Measurements from ENCODE around the gene LRRFIP1. TPM values are rescaled to one million over a fixed set of nuclear protein-coding genes. Genes with fewer than 3 reads are reported as not detected.
A peak's percentile ranks its signal among the peaks of the same experiment; 100 is the strongest.

Gene LRRFIP1
- total and polyA plus RNA-seq, 9 donors, result 27.4 to 71.1 (median 56.1) TPM

DNA sequence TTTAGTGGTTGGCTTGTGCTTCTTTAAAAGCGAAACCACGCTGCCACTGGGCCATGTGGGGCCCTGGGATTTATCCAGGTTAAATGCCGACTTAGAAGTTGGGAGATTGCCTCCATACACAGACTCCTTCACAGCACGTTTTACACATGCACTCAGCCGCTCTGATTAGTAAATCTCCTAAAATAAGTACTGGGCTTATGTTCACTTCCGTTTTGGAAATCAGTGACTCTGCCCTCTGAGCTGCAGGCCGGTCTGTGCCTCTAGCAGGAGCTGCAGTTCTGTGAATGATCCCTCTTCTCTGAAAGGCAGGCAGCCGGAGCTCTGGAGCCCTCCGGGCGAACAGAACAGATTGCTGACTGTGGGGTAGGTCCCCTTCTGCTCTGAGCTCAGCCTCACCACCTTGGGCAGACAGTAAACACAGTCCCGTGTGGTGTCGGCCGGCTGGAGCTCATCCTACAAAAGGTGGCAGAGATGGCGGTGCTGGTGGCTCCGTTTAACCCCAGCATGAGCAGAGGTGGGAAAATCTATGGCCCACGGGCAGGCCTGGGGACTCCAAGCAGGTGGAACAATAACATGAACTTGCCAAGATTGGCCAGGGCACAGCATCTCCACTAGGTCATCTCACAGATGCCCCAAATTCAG lies 27.1 kb upstream of the LRRFIP1 start:
- DNase-seq, result peak; percentile 62 to 73 (median 68)
- WGBS, 3 donors, result 15 to 24% (median 22%) methylated on average over 16 of the region's 16 CpGs
- intact Hi-C loops (cut with DNase I), result loop anchor here in 1 of 4 donors (5.0 kb wide), 1 partner anchor 142 kb away; no protein-coding TSS in a partner anchor
- no peaks in the 10 kb centered on the region for H3K27me3 ChIP-seq
- H3K27ac ChIP-seq, result peak overlapping the region in 1 of 2 donors; percentile 83
- H3K36me3 ChIP-seq, result no peaks in the 10 kb centered on the region
- no peaks in the 10 kb centered on the region for H3K4me1 ChIP-seq (ENCODE audit: insufficient read depth)
- H3K9me3 ChIP-seq, result no peaks in the 10 kb centered on the region
- TF ChIP-seq, protein P1, sequence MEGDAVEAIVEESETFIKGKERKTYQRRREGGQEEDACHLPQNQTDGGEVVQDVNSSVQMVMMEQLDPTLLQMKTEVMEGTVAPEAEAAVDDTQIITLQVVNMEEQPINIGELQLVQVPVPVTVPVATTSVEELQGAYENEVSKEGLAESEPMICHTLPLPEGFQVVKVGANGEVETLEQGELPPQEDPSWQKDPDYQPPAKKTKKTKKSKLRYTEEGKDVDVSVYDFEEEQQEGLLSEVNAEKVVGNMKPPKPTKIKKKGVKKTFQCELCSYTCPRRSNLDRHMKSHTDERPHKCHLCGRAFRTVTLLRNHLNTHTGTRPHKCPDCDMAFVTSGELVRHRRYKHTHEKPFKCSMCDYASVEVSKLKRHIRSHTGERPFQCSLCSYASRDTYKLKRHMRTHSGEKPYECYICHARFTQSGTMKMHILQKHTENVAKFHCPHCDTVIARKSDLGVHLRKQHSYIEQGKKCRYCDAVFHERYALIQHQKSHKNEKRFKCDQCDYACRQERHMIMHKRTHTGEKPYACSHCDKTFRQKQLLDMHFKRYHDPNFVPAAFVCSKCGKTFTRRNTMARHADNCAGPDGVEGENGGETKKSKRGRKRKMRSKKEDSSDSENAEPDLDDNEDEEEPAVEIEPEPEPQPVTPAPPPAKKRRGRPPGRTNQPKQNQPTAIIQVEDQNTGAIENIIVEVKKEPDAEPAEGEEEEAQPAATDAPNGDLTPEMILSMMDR (IDR thresholded peaks at IDR 0.05), result peak in 2 of 3 donors; percentile 5 to 42
- TF ChIP-seq EP300 (IDR thresholded peaks at IDR 0.05), result no peak
- H3K4me3 ChIP-seq, result peak overlapping the region; percentile 21

GRCh38 chr2:237601453-237602116 lies 25.8 kb upstream of the LRRFIP1 start:
- H3K4me1 ChIP-seq (ENCODE audit: insufficient read depth), result no peaks in the 10 kb centered on the region
- H3K36me3 ChIP-seq, result no peaks in the 10 kb centered on the region
- no peak overlapping the region for H3K27ac ChIP-seq
- TF ChIP-seq, protein P1 (IDR thresholded peaks at IDR 0.05), result no peak
- TF ChIP-seq EP300 (IDR thresholded peaks at IDR 0.05), result no peak
- H3K4me3 ChIP-seq, result no peak overlapping the region
- peak in 2 of 5 donors; percentile 13 to 20 for DNase-seq
- intact Hi-C loops (cut with DNase I), result loop anchor here in 1 of 4 donors (5.0 kb wide), 1 partner anchor 141 kb away; no protein-coding TSS in a partner anchor
- H3K27me3 ChIP-seq, result no peaks in the 10 kb centered on the region
- WGBS, 3 donors, result 93 to 94% (median 93%) methylated on average over 14 of the region's 14 CpGs
- no peaks in the 10 kb centered on the region for H3K9me3 ChIP-seq

GRCh38 chr2:237602409-237602808 lies 25.0 kb upstream of the LRRFIP1 start:
- Histone ChIP-seq H3K9me3 (no peaks in the 10 kb centered on the region), H3K27ac (no peak overlapping the region), H3K36me3 (no peaks in the 10 kb centered on the region), H3K4me1 (ENCODE audit: insufficient read depth) (no peaks in the 10 kb centered on the region), H3K27me3 (no peaks in the 10 kb centered on the region), H3K4me3 (no peak overlapping the region)
- DNase-seq, result no peak
- intact Hi-C loops (cut with DNase I), result loop anchor here in 1 of 4 donors (5.0 kb wide), 1 partner anchor 140 kb away; no protein-coding TSS in a partner anchor
- TF ChIP-seq, protein P1 (IDR thresholded peaks at IDR 0.05), result no peak
- TF ChIP-seq EP300 (IDR thresholded peaks at IDR 0.05) (no peak), POLR2A (IDR thresholded peaks at IDR 0.05) (no peak)
- WGBS, 3 donors, result 87 to 90% (median 88%) methylated on average over 7 of the region's 7 CpGs

- TF ChIP-seq EP300 (IDR thresholded peaks at IDR 0.05) (no peak), POLR2A (IDR thresholded peaks at IDR 0.05) (no peak)
- TF ChIP-seq, protein P1 (IDR thresholded peaks at IDR 0.05), result no peak
- 83 to 90% (median 87%) methylated on average over 13 of the region's 13 CpGs for whole genome bisulfite sequencing, 3 donors
- no peaks in the 10 kb centered on the region for H3K36me3 ChIP-seq
- no peak overlapping the region for H3K4me3 ChIP-seq
- no peaks in the 10 kb centered on the region for H3K9me3 ChIP-seq
- H3K27me3 ChIP-seq, result no peaks in the 10 kb centered on the region
- intact Hi-C loops (cut with DNase I), result loop anchor here in 1 of 4 donors (5.0 kb wide), 1 partner anchor 139 kb away; no protein-coding TSS in a partner anchor
- H3K4me1 ChIP-seq (ENCODE audit: insufficient read depth), result no peaks in the 10 kb centered on the region
- peak in 1 of 5 donors; percentile 9 for DNase-seq
- H3K27ac ChIP-seq, result no peak overlapping the region
Measured at GRCh38 chr2:237603049-237603717, 24.2 kb upstream of the LRRFIP1 start.

Data from ovary (tissue), 9 donors.